ENCODE data around the gene DUSP15.
"Not testable (repeated sequence)": the region's sequence is repeated elsewhere in the genome, so short reads cannot be mapped to it uniquely, and the experiment has no call there.

The DUSP15 gene

GRCh38 chr20:31869942-31870725 lies at the start of gene DUSP15, which contains the start of gene TTLL9:
Gene DUSP15, minus strand, starts transcription at chr20:31870527. Its CDS starts 190 bp downstream, at chr20:31870337.
Gene TTLL9, plus strand, starts transcription at chr20:31870634. Its CDS starts 493 bp downstream, at chr20:31871127.
- no peak for DNase-seq (ENCODE audit: low read depth)

- no peak for DNase-seq (ENCODE audit: low read depth)
These were observed 49.3 kb upstream of the DUSP15 start for GRCh38 chr20:31919410-31920155.

- DNase-seq (ENCODE audit: low read depth), result no peak
These were observed 48.3 kb upstream of the DUSP15 start for GRCh38 chr20:31918466-31919105.

- DNase-seq (ENCODE audit: low read depth), result not testable (repeated sequence)
These were observed 47.7 kb upstream of the DUSP15 start for GRCh38 chr20:31917962-31918412.

GRCh38 chr20:31916708-31917107 lies 46.4 kb upstream of the DUSP15 start:
- no peak for DNase-seq (ENCODE audit: low read depth)

- no peak for DNase-seq (ENCODE audit: low read depth)
These were observed 45.4 kb upstream of the DUSP15 start for GRCh38 chr20:31915491-31916280.

- DNase-seq (ENCODE audit: low read depth), result no peak
These were observed 43.8 kb upstream of the DUSP15 start for GRCh38 chr20:31914170-31914569.

- DNase-seq (ENCODE audit: low read depth), result no peak
These were observed 43.3 kb upstream of the DUSP15 start for GRCh38 chr20:31913431-31914157.

- no peak for DNase-seq (ENCODE audit: low read depth)
These were observed 39.9 kb upstream of the DUSP15 start for GRCh38 chr20:31910071-31910803.

- no peak for DNase-seq (ENCODE audit: low read depth)
These were observed 39.1 kb upstream of the DUSP15 start for GRCh38 chr20:31909253-31910070.

- no peak for DNase-seq (ENCODE audit: low read depth)
These were observed 38.1 kb upstream of the DUSP15 start for GRCh38 chr20:31908424-31908823.

GRCh38 chr20:31908016-31908415 lies 37.7 kb upstream of the DUSP15 start:
- DNase-seq (ENCODE audit: low read depth), result no peak

GRCh38 chr20:31907046-31907445 lies 36.7 kb upstream of the DUSP15 start:
- DNase-seq (ENCODE audit: low read depth), result no peak

- DNase-seq (ENCODE audit: low read depth), result no peak
These were observed 35.7 kb upstream of the DUSP15 start for GRCh38 chr20:31906001-31906400.

- no peak for DNase-seq (ENCODE audit: low read depth)
These were observed 33.5 kb upstream of the DUSP15 start for GRCh38 chr20:31903627-31904386.

GRCh38 chr20:31901615-31902014 lies 31.3 kb upstream of the DUSP15 start:
- DNase-seq (ENCODE audit: low read depth), result no peak

- no peak for DNase-seq (ENCODE audit: low read depth)
These were observed 27.2 kb upstream of the DUSP15 start for GRCh38 chr20:31897541-31897940.

- DNase-seq (ENCODE audit: low read depth), result no peak
These were observed 25.7 kb upstream of the DUSP15 start for GRCh38 chr20:31896049-31896448.

Measured in stimulated activated CD8-positive, alpha-beta memory T cell treated with anti-CD3 and anti-CD28 coated beads, Interleukin-4, amount 100 ng/mL, for 24 hours (primary cell).